HG02588 (cell line): ENCODE data around the gene USP16.
"Not testable (repeated sequence)": the region's sequence is repeated elsewhere in the genome, so short reads cannot be mapped to it uniquely, and the experiment has no call there.

Experiments used
- ATAC-seq: cut with Tn5 transposase; IDR thresholded peaks from one replicate; pipeline ENCODE4 v1.9.1; 2021; ENCODE audit warnings: mild to moderate bottlenecking, moderate library complexity; ENCODE audit not compliant: unreplicated experiment

The USP16 gene

DNA sequence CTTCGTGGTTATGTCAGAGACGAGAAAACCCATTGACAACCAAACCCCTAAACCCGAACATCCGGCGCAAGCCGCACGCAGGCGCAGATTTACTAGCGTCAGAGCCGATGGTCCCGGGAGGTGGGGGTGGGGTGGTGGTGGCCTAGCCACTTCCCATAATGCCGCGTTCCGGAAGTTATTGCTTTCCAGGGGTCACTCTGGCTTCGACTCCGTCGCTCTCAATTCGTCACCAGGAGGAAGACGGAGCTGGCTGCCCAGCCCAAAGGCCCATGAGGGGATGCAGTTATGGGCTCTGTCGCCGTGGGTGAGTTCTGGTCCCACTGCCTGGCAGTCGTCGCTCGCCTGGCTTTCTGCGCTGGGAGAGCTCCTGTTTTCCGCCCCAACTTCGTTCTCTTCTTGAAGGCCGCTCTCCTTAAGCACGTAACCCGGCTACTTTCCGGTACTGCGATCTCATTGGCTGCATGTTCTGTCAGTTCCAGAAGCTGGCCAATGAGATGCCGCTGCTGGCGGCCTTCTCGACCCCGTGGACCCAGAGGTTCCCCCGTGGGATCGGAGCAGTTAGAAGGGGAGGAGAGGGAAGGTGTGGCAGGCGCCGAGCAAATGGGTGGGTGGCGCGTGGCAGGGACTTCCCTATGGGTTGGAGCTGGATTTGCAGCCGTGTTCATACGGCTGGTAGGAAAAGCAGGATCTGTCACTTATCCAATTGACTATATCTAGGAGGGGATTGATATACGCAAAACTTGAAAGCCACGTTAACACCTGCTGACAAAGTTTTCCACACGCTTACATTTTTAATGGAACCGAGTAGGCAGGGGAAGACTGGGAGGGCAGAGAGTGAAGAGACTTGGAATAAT lies at the start of gene USP16:
TSS of gene USP16 (plus strand) at position 195 of the 854 bp plus-strand sequence. CDS start 3,246 bp downstream, outside the sequence.
- ATAC-seq = peak; percentile 98

DNA sequence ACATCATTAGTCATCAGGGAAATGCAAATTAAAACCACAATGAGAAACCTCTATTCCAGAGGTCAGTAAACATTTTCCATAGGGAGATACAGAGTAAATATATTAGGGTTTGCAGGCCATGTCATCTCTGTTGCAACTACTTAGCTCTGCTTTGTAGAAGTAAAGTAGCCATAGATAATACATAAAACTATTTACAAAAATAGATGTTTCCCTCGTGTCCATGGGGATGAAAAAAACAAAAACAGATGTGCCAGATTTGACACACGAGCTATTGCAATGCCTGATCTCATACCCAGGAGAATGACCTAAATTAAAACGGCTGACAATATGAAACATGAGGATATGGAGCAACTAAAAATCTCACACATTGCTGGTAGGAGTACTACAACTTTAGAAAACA lies 49.1 kb upstream of the USP16 start:
- no peak for ATAC-seq

- ATAC-seq = no peak
These were observed 45.4 kb upstream of the USP16 start for GRCh38 chr21:28979092-28979491.

DNA sequence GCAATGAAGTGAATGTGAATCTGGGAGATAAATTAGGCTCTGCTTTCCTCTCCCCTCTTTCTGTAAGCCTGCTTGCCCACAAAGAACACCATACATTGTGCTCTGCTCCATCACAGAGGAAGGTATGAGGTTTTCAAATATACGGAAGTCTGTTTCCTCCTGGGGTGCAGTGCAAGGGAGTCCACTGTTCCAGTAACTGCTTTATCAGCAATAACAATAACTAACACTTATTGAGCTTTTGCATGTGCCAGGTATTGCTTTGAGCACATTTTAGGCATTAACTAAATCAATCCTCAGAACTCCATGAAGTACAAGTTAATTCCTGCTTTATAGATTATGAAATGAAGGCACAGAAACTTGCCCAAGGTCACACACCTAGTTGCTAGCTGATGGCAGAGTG lies 41.8 kb upstream of the USP16 start:
- ATAC-seq = no peak

DNA sequence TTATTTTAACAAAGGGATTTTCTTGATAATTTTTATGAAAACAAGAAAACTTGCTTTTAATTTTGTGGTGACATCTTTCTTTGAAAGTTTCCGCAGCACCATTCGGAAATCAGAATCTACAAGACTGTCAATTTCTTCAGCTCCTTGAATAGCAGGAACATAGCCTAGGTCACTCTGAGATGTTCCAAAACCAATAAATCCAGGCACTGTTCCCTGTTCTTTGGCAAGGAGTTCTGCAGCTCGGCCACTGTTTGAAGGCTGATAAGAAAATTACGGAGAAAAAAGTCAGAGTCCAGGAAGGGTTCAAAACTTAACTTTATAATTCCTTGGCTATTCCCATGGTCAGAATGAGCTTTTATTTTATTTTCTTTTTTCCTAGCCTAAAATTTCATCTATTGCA lies 37.8 kb upstream of the USP16 start:
- no peak for ATAC-seq

- ATAC-seq = not testable (repeated sequence)
These were observed 36.3 kb upstream of the USP16 start for GRCh38 chr21:28988146-28988545.

DNA sequence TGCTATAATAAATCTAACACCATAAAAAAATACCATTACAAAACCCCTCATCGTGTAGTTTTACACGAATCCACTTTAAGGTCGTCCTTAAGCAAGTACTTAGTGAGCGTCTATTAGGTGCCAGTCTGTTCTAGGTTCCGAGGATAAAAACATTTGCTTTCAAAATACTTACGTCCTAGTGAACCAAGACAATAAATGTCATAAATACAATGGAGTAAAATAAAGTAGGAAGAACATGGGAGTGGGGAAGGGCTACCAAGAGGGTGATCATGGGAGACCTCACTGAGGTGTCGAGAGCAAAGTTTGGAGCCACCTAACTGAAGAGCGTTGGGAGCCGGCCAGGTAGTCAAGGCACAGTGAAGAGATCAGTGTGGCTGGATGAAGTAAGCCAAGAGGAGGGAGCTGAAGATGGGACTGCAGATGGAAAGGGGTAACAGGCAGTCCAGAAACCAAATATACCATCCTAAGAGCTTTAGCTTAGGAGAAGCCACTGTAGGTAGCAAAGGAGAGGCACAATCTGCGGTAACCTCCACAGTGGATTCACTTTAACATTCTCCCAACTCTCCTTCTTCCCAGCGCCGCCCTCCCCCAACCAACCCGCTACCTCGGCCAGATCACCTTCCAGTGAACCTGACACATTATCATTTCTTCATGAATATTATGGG lies 32.5 kb upstream of the USP16 start:
- ATAC-seq = no peak

- peak; percentile 98 for ATAC-seq
These were observed 31.8 kb upstream of the USP16 start, which contains the start of gene LTN1 for GRCh38 chr21:28992526-28993292. LTN1 (minus strand) TSS chr21:28992877; CDS start chr21:28992805, 72 bp downstream.

- no peak for ATAC-seq
These were observed 31.2 kb upstream of the USP16 start for GRCh38 chr21:28993293-28993629.

DNA sequence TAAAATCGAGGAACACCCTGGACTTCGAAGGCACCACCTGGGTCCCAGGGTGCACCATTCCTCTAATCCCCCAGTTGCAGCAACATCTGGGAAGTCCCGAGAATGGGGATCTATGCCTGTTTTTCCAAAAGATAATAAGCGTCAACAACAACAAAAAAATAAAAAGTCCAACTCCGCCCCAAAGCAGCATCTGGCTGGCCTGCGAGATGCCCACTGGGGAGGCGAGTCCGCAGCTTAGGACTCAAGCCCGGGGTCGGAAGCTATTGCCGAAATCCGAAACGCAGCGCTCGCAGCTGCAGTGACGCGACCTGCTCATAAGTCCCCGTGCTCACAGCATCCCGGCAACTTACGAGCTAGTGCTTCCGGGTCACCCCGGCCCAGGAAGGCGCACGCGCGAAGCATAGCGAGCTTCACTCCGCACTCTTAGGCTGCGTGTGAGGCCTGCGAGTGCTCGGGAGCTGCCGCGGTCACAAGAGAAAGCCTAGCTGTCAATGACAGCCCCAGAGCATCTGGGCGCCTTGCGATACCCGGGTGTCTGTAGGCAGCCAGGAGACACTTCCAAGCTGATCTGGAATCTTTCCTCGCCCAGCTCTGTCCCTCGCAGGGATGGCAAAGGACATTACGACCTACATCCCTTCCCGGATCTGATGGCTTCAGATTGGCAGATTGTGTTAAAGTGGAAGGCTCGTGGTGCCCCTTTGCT lies 21.9 kb upstream of the USP16 start:
- peak; percentile 100 for ATAC-seq

- no peak for ATAC-seq
These were observed 18.8 kb upstream of the USP16 start for GRCh38 chr21:29005696-29006095.

DNA sequence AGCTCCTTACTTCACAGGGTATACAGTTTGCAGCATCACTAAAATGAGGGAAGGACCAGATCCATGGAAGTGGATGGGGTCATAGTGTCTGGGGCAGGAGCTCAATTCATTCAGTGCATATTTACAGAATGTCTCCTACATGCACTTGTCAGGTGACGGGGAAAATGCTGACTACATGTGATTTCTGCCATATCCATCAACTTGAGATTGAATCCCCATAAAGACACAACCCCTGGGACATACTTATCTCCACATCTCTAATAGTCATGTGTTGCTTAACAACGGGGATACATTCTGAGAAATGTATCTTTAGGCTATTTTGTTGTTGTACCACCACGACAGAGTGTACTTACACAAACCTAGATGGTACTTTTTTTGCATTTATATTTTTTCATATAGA lies 17.3 kb upstream of the USP16 start:
- ATAC-seq = no peak

- ATAC-seq = no peak
These were observed 16.7 kb upstream of the USP16 start for GRCh38 chr21:29007810-29008209.

DNA sequence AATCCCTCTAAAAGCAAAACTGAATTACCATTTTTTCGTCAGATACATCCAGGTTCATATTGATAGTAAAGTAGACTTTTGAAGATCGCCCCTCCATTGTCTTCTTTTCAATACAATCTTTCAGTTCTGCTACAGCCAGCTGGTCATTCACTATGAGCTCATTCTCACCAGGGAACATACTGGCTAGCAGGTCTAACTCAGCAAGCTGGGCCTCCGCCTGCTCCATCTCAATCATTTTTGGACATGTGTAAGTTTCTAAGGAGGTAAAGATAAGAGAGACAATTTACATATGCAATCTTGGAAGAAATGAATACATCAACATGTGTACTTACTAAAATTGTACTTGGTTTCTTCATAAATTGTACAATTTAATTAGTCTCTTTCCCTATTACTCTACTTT lies 16.1 kb upstream of the USP16 start:
- ATAC-seq = no peak

DNA sequence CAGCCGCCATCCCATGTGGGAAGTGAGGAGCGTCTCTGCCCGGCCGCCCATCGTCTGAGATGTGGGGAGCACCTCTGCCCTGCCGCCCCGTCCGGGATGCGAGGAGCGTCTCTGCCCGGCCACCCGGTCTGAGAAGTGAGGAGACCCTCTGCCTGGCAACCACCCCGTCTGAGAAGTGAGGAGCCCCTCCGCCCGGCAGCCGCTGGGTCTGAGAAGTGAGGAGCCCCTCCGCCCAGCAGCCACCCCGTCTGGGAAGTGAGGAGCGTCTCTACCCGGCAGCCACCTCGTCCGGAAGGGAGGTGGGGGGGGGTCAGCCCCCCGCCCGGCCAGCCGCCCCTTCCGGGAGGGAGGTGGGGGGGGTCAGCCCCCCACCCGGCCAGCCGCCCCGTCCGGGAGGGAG lies 13.2 kb upstream of the USP16 start:
- not testable (repeated sequence) for ATAC-seq

DNA sequence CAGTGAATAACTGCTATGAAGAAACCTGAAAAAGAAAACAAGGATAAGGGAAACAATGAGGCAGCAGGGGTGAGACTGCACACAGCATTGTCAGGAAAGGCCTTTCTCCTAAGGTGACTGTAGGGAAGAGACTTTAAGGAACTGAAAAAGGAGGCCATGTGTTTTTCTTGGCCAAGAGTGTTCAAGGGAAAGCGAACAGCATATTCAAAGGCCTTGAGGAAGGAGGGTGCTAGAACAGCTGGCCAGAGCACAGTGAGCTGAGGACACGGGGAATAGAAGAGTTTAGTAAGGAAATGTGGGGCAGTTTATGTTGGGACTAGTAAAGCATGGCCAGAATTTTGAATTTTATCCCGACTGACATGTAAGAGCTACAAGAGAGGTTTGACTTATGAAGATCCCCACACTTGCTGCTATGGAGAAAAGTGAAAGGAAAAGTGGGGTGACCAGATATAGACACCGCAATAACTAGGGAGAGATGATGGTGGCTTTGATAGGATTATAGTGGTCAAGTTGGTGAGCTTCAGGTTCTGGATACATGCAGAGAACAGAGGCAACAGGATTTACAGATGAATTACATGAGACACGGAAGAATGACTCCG lies 6.7 kb upstream of the USP16 start:
- ATAC-seq = no peak

GRCh38 chr21:29018540-29018939 lies 5.9 kb upstream of the USP16 start:
- ATAC-seq = peak; percentile 22

DNA sequence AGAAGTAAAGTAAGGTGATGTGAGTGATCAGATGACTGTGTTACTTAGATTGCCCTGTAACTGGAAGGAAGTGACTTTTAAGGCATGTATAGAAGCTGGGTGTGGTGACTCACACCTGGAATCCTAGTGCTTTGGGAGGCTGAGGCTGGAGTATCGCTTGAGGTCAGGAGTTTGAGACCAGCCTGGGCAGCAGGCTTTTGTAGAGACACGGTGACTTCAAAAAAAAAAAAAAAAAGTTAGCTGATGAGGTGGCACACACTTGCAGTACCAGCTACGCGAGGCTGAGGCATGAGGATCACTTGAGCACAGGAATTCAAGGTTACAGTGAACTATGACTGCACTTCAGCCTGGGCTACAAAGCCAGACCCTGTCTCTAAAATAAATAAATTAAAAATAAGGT lies 2.3 kb upstream of the USP16 start:
- ATAC-seq = no peak

DNA sequence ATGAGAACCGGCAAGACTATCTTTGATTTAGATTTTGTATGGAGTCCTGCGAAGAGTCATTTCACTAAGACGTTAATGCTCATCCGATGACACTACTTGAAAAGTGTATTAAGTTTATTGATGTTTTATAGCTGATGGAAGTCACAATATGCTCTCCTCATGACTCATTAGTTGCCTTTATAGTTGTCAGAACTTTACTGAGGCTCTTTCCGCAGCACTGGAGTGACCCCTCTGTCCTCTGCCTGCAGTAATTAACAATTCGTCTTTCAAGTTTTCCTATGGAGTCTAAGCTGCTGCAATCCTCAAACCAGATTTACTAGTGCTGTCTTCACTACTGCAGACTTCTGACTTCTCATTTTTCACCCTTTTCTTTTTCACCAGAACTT lies 853 bp downstream of the USP16 start:
- ATAC-seq = no peak

DNA sequence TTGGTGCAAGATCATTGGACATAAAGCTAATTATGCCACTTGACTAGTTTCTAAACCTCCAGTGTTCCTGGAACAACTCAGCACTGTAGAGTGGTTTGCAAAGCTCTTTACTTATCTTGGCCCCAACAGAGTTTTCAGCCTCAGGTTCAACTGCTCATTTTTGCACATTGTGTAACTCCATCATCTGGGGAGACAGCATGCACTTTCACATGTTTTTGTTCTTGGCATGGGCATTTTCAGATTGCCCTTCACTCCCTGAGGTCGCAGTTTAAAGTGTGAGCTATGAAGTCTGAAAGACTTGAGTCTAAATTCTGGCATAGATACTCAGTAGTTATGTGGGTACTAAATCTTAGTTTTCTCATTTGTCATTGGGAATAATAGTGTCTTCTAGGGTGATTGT lies 5.1 kb downstream of the USP16 start:
- ATAC-seq = no peak

DNA sequence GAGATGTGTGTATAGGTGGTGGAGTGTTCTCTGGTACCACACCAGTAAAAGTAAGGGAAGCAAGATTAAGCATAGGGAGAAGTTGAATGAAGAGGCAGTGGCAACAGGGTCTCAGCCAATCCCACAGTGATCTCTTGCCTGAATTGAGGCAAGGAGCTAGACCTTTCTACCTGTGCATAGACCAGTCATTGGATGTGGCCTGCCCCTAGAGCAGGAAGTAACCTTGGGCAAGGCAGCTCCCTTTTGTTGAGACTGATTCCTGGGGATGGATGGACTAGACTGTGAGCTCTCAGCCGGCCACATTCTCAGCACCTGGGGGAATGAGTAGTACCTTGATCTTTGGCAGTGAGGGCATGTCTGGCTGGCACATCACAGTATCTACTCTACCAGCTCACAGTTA lies 6.4 kb downstream of the USP16 start:
- no peak for ATAC-seq
